Left lung (tissue), 10 donors: ENCODE data around the gene TAPBPL. TPM values are rescaled to one million over a fixed set of nuclear protein-coding genes. Genes with fewer than 3 reads are reported as not detected.
A peak's percentile ranks its signal among the peaks of the same experiment; 100 is the strongest.
"Not testable (repeated sequence)": the region's sequence is repeated elsewhere in the genome, so short reads cannot be mapped to it uniquely, and the experiment has no call there.

Experiments
- ATAC-seq: fragments of 200-7000 bp; cut with Tn5 transposase; one replicate; pipeline ENCODE4 v1.9.1; 2020; ENCODE audit warnings: moderate library complexity
- DNase-seq, 4 donors: peaks; one replicate each; pipeline ENCODE4 v3.0.0-alpha.2; 2013 to 2020
- H3K27ac ChIP-seq, 2 donors: fragments of 200-600 bp; sonication (generic) in 1 of 2; one replicate each; pipeline versions ENCODE4 v1.5.0 to v1.8.0; 2020 to 2021
- H3K27me3 ChIP-seq, 2 donors: fragments of 200-600 bp; sonication (generic) in 1 of 2; one replicate each; pipeline versions ENCODE4 v1.5.0 to v1.8.0; 2020 to 2021
- H3K36me3 ChIP-seq, 2 donors: fragments of 200-600 bp; sonication (generic) in 1 of 2; one replicate each; pipeline versions ENCODE4 v1.5.0 to v1.8.0; 2020 to 2021
- H3K4me1 ChIP-seq, 2 donors: fragments of 200-600 bp; one replicate each; pipeline ENCODE4 v1.8.0; 2021
- H3K4me3 ChIP-seq, 2 donors: fragments of 200-600 bp; sonication (generic) in 1 of 2; one replicate each; pipeline versions ENCODE4 v1.5.0 to v1.8.0; 2020 to 2021; ENCODE audit warnings: mild to moderate bottlenecking in 1 of 2
- H3K9me3 ChIP-seq, 2 donors: fragments of 200-600 bp; sonication (generic) in 1 of 2; one replicate each; pipeline versions ENCODE4 v1.5.0 to v1.8.0; 2020 to 2021
- CTCF ChIP-seq, 2 donors: fragments of 200-600 bp; sonication (generic) in 1 of 2; IDR thresholded peaks; one replicate each; pipeline versions ENCODE4 v1.5.0 to v1.8.0; 2021; ENCODE audit warnings: antibody characterized with exemption in 2 of 2
- intact Hi-C, 2 donors: fragments of 100-400 bp; cut with DNase I; formaldehyde crosslinking; loops; one replicate each; pipeline versions ENCODE4 v1.11.2 to v1.14.2; 2022
- polyA plus RNA-seq, 6 donors: library from polyadenylated mRNA; unstranded; fragments of 120-200 nt; gene quantifications; one replicate each; pipeline ENCODE4 v1.2.1, GENCODE V29; 2013; ENCODE audit not compliant: insufficient read length in 6 of 6
- total RNA-seq, 2 donors: library from RNA; stranded (reverse); fragmentation: NEBNext Ultra II Directional; extraction: Animal tissue kit (Norgen Biotek cat#: 25700); gene quantifications; one replicate each; pipeline ENCODE4 v1.2.1, GENCODE V29; 2021
- donor health status: DM: no; HTN: yes; CAD: no.
- donor health status: DM: no; HTN: no; CAD: no.

The TAPBPL gene
- total and polyA plus RNA-seq, 8 donors, result 18.0 to 33.8 (median 19.0) TPM

- no peak for DNase-seq
- Histone ChIP-seq H3K36me3 (peaks cover 0 to 35% of the 10 kb centered on the region in 2 donors), H3K27me3 (no peaks in the 10 kb centered on the region), H3K27ac (peak overlapping the region in 1 of 2 donors; percentile 95), H3K4me3 (peak overlapping the region in 1 of 2 donors; percentile 68), H3K9me3 (no peaks in the 10 kb centered on the region), H3K4me1 (peaks cover 10 to 29% of the 10 kb centered on the region in 2 donors)
- intact Hi-C loops, result no loop called here
- TF ChIP-seq CTCF (IDR thresholded peaks at IDR 0.05), result no peak
- no peak for ATAC-seq
Observed at GRCh38 chr12:6494968-6495367, 43.1 kb downstream of the TAPBPL start.

GRCh38 chr12:6497291-6497690 is 45.4 kb downstream of the TAPBPL start:
- H3K4me3 ChIP-seq, H3K27ac ChIP-seq, H3K9me3 ChIP-seq, H3K27me3 ChIP-seq, intact Hi-C loops, DNase-seq, ATAC-seq: not testable (repeated sequence)
- Histone ChIP-seq H3K4me1 (peaks cover 10 to 24% of the 10 kb centered on the region in 2 donors), H3K36me3 (peaks cover 0 to 25% of the 10 kb centered on the region in 2 donors)

GRCh38 chr12:6500466-6500865 is 48.6 kb downstream of the TAPBPL start:
- peaks cover 0 to 37% of the 10 kb centered on the region in 2 donors for H3K36me3 ChIP-seq
- no peak overlapping the region for H3K27ac ChIP-seq
- no peaks in the 10 kb centered on the region for H3K9me3 ChIP-seq
- no peak for TF ChIP-seq CTCF (IDR thresholded peaks at IDR 0.05)
- no peak overlapping the region for H3K4me3 ChIP-seq
- DNase-seq, result no peak
- no peaks in the 10 kb centered on the region for H3K27me3 ChIP-seq
- H3K4me1 ChIP-seq, result peaks cover 0 to 5% of the 10 kb centered on the region in 2 donors
- intact Hi-C loops, result no loop called here
- ATAC-seq, result no peak

GRCh38 chr12:6507102-6507998 is 55.5 kb downstream of the TAPBPL start:
- H3K36me3 ChIP-seq, result peaks cover 0 to 55% of the 10 kb centered on the region in 2 donors
- no peaks in the 10 kb centered on the region for H3K27me3 ChIP-seq
- TF ChIP-seq CTCF (IDR thresholded peaks at IDR 0.05), result no peak
- DNase-seq, result no peak
- no peaks in the 10 kb centered on the region for H3K9me3 ChIP-seq
- no peak overlapping the region for H3K4me3 ChIP-seq
- H3K4me1 ChIP-seq, result no peaks in the 10 kb centered on the region
- no peak overlapping the region for H3K27ac ChIP-seq
- no peak for ATAC-seq
- intact Hi-C loops, result no loop called here

- H3K27ac ChIP-seq, result no peak overlapping the region
- no peaks in the 10 kb centered on the region for H3K27me3 ChIP-seq
- intact Hi-C loops, result no loop called here
- no peak for TF ChIP-seq CTCF (IDR thresholded peaks at IDR 0.05)
- H3K9me3 ChIP-seq, result no peaks in the 10 kb centered on the region
- no peak overlapping the region for H3K4me3 ChIP-seq
- H3K4me1 ChIP-seq, result no peaks in the 10 kb centered on the region
- H3K36me3 ChIP-seq, result peaks cover 0 to 62% of the 10 kb centered on the region in 2 donors
- DNase-seq (no peak), ATAC-seq (no peak)
Observed at GRCh38 chr12:6508087-6508486, 56.2 kb downstream of the TAPBPL start.

Other genes with a start within 250 kb of the TAPBPL start
- 1 to 10 TPM; 2.0 to 4.2 TPM for gene PLEKHG6, start 141.4 kb upstream of the TAPBPL start, total RNA-seq
- gene PLEKHG6, start 141.4 kb upstream of the TAPBPL start, polyA plus RNA-seq, result 1 to 10 TPM; 2.7 to 4.1 (median 3.5) TPM
- gene TNFRSF1A, start 110.0 kb upstream of the TAPBPL start, total RNA-seq, result 100 to 1,000 TPM; 155 to 211 TPM
- gene TNFRSF1A, start 110.0 kb upstream of the TAPBPL start, polyA plus RNA-seq, result 100 to 1,000 TPM; 110 to 139 (median 125) TPM
- gene SCNN1A, start 76.5 kb upstream of the TAPBPL start, total RNA-seq, result 100 to 1,000 TPM; 196 to 212 TPM
- gene SCNN1A, start 76.5 kb upstream of the TAPBPL start, polyA plus RNA-seq, result 1 to 10 TPM; 2.3 to 4.1 (median 3.2) TPM
- 100 to 1,000 TPM; 149 to 153 TPM for gene LTBR, start 67.9 kb upstream of the TAPBPL start, total RNA-seq
- gene LTBR, start 67.9 kb upstream of the TAPBPL start, polyA plus RNA-seq, result 100 to 1,000 TPM in 1 of 6 donors, 10 to 100 TPM in 5; 66.6 to 105 (median 77.5) TPM
- gene CD27, start 7.1 kb upstream of the TAPBPL start, total RNA-seq, result 1 to 10 TPM; 1.4 to 1.6 TPM
- gene CD27, start 7.1 kb upstream of the TAPBPL start, polyA plus RNA-seq, result 1 to 10 TPM; 1.2 to 3.2 (median 2.3) TPM
- 1 to 10 TPM; 6.3 to 9.4 TPM for gene VAMP1, start 18.6 kb downstream of the TAPBPL start, total RNA-seq
- 10 to 100 TPM; 16.2 to 21.6 (median 18.5) TPM for gene VAMP1, start 18.6 kb downstream of the TAPBPL start, polyA plus RNA-seq
- 100 to 1,000 TPM; 135 to 141 TPM for gene MRPL51, start 41.2 kb downstream of the TAPBPL start, total RNA-seq
- 100 to 1,000 TPM; 129 to 170 (median 142) TPM for gene MRPL51, start 41.2 kb downstream of the TAPBPL start, polyA plus RNA-seq
- 10 to 100 TPM; 23.1 to 29.4 TPM for gene NCAPD2, start 42.1 kb downstream of the TAPBPL start, total RNA-seq
- gene NCAPD2, start 42.1 kb downstream of the TAPBPL start, polyA plus RNA-seq, result 10 to 100 TPM; 55.7 to 95.4 (median 58.5) TPM
- 1,000 to 10,000 TPM; 1,126 to 2,070 TPM for gene GAPDH, start 82.5 kb downstream of the TAPBPL start, total RNA-seq
- 1,000 to 10,000 TPM; 1,473 to 1,774 (median 1,660) TPM for gene GAPDH, start 82.5 kb downstream of the TAPBPL start, polyA plus RNA-seq
- gene IFFO1, start 104.0 kb downstream of the TAPBPL start, total RNA-seq, result 10 to 100 TPM; 15.2 to 27.9 TPM
- 10 to 100 TPM; 14.5 to 24.7 (median 18.6) TPM for gene IFFO1, start 104.0 kb downstream of the TAPBPL start, polyA plus RNA-seq
- gene NOP2, start 116.2 kb downstream of the TAPBPL start, total RNA-seq, result 10 to 100 TPM; 23.4 to 48.1 TPM
- gene NOP2, start 116.2 kb downstream of the TAPBPL start, polyA plus RNA-seq, result 10 to 100 TPM; 20.6 to 39.2 (median 27.2) TPM
- 100 to 1,000 TPM; 159 to 171 TPM for gene CHD4, start 155.3 kb downstream of the TAPBPL start, total RNA-seq
- gene CHD4, start 155.3 kb downstream of the TAPBPL start, polyA plus RNA-seq, result 100 to 1,000 TPM; 200 to 252 (median 234) TPM
- gene LPAR5, start 183.9 kb downstream of the TAPBPL start, total RNA-seq, result 1 to 10 TPM; 1.5 to 2.0 TPM
- gene LPAR5, start 183.9 kb downstream of the TAPBPL start, polyA plus RNA-seq, result 1 to 10 TPM; 1.1 to 1.8 (median 1.4) TPM
- gene ACRBP, start 195.4 kb downstream of the TAPBPL start, total RNA-seq, result 1 to 10 TPM; 4.9 to 6.3 TPM
- gene ACRBP, start 195.4 kb downstream of the TAPBPL start, polyA plus RNA-seq, result 1 to 10 TPM; 5.4 to 8.2 (median 6.4) TPM
- 10 to 100 TPM; 23.1 to 38.0 TPM for gene ING4, start 211.1 kb downstream of the TAPBPL start, total RNA-seq
- gene ING4, start 211.1 kb downstream of the TAPBPL start, polyA plus RNA-seq, result 100 to 1,000 TPM in 4 of 6 donors, 10 to 100 TPM in 2; 88.3 to 113 (median 101) TPM
- 10 to 100 TPM; 39.3 to 55.0 TPM for gene ZNF384, start 237.3 kb downstream of the TAPBPL start, total RNA-seq
- gene ZNF384, start 237.3 kb downstream of the TAPBPL start, polyA plus RNA-seq, result 10 to 100 TPM; 86.7 to 97.9 (median 90.2) TPM
- under 1 TPM; 0.18 to 0.44 TPM for gene PIANP, start 248.8 kb downstream of the TAPBPL start, total RNA-seq
- 1 to 10 TPM; 5.5 to 8.0 (median 6.1) TPM for gene PIANP, start 248.8 kb downstream of the TAPBPL start, polyA plus RNA-seq